DMS114 treated with DMSO at 0.1 percent for 48 hours (cell line): ENCODE data around the gene OGFRL1.

ENCODE experiments used
- DNase-seq: peaks from one replicate; lab custom pipeline; 2025; ENCODE audit not compliant: unreplicated experiment; lab: John Stamatoyannopoulos, UW

OGFRL1 gene

GRCh38 chr6:71284785-71285184, 3.8 kb upstream of the OGFRL1 start:
- DNase-seq: no peak

GRCh38 chr6:71287038-71287437, 1.6 kb upstream of the OGFRL1 start:
- no peak for DNase-seq

- DNase-seq: no peak
Observed at GRCh38 chr6:71287926-71288227, 734 bp upstream of the OGFRL1 start.

- DNase-seq: no peak
Observed at GRCh38 chr6:71289039-71289801, 609 bp downstream of the OGFRL1 start.

GRCh38 chr6:71289802-71290175, 1.2 kb downstream of the OGFRL1 start:
- no peak for DNase-seq

GRCh38 chr6:71290611-71291010, 2.0 kb downstream of the OGFRL1 start:
- DNase-seq: no peak

GRCh38 chr6:71292001-71292400, 3.4 kb downstream of the OGFRL1 start:
- DNase-seq: no peak

- DNase-seq: no peak
Observed at GRCh38 chr6:71294121-71294523, 5.5 kb downstream of the OGFRL1 start.

- no peak for DNase-seq
Observed at GRCh38 chr6:71298459-71298858, 9.8 kb downstream of the OGFRL1 start.

- no peak for DNase-seq
Observed at GRCh38 chr6:71299541-71300470, 11.2 kb downstream of the OGFRL1 start.

GRCh38 chr6:71300561-71301168, 12.1 kb downstream of the OGFRL1 start:
- DNase-seq: no peak

- no peak for DNase-seq
Observed at GRCh38 chr6:71301546-71301945, 12.9 kb downstream of the OGFRL1 start.

- no peak for DNase-seq
Observed at GRCh38 chr6:71309656-71310055, 21.0 kb downstream of the OGFRL1 start.

GRCh38 chr6:71310261-71310660, 21.6 kb downstream of the OGFRL1 start:
- DNase-seq: no peak

GRCh38 chr6:71312089-71312488, 23.5 kb downstream of the OGFRL1 start:
- no peak for DNase-seq

GRCh38 chr6:71317441-71317840, 28.8 kb downstream of the OGFRL1 start:
- no peak for DNase-seq

- no peak for DNase-seq
Observed at GRCh38 chr6:71320041-71320440, 31.4 kb downstream of the OGFRL1 start.

- no peak for DNase-seq
Observed at GRCh38 chr6:71321314-71321713, 32.7 kb downstream of the OGFRL1 start.

GRCh38 chr6:71324194-71324785, 35.7 kb downstream of the OGFRL1 start:
- no peak for DNase-seq

GRCh38 chr6:71326611-71327010, 38.0 kb downstream of the OGFRL1 start:
- DNase-seq: no peak

- no peak for DNase-seq
Observed at GRCh38 chr6:71330501-71330900, 41.9 kb downstream of the OGFRL1 start.

GRCh38 chr6:71332012-71332411, 43.4 kb downstream of the OGFRL1 start:
- DNase-seq: no peak
